Measurements from ENCODE around the gene HTATIP2.
"Not testable (repeated sequence)": the region's sequence is repeated elsewhere in the genome, so short reads cannot be mapped to it uniquely, and the experiment has no call there.

The HTATIP2 gene

DNA sequence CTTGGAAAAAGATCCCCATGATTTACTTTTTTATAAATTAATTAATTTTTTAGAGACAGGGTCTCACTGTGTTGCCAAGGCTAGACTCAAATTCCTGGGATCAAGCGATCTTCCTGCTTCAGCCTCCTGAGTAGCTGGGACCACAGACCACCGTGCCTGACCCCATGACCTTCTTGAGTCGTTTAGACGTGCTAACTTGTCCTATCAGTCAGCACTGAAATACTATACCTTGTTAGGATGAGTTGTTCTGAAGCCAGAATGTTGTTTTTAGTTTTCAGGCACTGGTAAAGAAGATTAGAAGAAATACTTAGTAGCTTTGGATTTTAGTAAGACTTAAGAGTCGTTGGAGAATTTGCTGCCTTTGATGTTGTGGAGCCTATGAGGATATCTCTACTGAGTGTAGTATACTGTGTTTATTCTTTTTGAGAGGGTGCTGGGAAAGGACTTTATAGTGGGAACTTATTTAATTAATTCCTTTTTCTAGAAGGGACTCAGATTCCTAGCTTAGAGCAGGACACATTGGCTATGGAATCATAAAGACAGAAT, 8.6 kb downstream of the HTATIP2 start:
- no peak for DNase-seq

DNA sequence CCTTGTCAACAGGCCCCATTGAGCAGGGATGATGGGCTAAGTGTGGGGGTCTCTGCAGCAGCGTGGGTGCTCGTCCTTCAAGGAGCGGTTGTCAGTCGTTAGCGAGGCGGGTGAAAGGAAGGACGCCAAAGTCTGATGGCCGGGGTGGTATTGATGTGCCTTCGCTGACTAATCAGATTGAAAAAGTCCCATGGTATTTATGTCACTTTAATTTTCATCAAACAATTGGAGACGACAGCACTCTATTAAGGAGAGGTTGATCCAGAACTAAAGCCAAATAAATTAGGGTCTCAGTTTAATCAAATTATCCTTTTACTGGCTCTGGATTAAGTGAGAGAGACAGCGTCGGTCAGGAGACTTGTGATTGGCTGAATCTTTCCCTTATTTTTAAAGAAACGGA, 9.6 kb downstream of the HTATIP2 start:
- no peak for DNase-seq

DNA sequence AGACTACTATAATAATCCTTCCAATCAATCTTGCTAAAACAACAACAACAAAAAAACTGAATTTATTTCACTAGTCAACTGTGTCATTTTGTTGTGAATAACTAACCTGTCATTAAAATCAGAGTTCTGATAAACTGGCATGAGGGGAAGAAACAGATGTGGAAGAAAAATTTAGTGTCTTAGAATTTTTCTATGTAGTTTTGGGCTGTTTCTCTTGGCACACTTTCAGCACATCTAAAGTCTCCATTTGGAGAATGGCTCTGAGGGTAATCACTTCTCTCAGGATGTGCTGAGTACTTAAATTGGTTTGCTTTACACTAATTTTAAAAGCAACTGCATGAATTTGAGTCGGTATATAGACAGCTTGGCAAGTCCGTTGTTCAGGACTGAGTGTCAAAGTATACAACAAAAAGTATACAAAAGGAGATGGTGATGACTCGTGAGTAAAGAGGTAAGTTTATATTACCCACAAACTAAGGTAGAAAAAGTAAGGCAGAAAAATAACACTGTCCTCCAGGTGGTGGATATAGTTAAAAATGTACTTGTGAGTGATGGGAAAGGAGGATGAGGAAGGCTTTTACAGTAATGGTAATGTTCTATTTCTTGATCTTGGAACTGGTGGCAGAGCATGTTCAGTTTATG, 10.2 kb downstream of the HTATIP2 start:
- no peak for DNase-seq

DNA sequence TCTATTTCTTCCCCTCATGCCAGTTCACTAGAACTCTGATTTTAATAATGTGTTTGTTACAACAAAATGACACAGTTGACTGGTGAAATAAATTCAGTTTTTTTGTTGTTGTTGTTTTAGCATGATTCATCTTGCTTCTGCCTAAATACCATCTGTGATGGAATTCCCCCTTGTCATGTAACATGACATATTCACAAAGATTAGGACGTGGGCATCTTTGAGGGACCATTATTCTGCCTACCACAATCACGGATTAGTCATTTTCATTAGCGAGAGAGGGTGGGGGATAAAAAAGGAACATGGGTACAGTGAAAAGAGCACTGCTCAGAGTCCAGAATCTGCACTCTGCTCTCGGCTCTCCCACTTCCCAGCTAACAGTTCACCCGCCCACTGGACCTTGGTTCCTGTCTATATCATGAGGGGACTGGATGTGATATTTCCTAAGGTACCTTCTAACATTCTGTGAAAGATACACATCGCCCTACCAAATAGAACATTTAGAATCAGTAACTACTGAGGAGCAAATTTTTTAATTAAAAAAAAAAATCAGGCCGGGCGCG, 11.3 kb downstream of the HTATIP2 start:
- no peak for DNase-seq

DNA sequence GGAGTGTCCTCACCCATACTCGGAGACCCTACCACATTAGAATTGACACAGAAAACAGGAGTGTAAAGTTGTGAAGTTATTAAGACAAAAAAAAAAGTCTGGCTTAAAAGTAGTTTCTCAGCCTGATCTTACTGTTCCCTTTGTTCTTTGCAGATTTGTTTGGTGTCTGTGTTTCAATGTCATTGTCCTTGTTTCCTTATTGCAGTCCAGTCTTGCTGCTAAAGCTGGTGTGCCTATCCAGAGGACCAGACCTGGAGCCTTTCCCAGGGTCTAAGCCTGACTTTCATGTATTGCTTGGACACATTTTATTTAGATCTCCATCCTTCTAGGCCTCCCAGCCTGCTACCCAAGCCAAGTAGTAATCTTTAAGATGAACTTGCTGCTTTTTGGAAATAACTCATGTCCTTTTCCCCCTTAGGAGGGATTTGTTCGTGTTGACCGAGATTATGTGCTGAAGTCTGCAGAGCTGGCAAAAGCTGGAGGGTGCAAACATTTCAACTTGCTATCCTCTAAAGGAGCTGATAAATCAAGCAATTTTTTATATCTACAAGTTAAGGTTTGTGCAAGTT, 12.7 kb downstream of the HTATIP2 start:
- DNase-seq, result no peak

DNA sequence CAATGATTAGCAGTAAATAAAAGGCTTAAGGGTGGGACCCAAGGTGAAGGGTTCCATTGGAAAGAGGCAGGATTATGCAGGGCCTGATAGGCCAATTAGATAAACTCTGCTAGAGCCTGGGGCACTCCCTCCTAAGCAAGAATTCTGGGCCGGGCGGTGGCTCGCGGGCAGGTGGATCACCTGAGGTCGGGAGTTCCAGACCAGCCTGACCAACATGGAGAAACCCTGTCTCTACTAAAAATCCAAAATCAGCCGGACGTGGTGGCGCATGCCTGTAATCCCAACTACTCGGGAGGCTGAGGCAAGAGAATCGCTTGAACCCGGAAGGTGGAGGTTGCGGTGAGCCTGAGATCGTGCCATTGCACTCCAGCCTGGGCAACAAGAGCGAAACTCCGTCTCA, 22.5 kb downstream of the HTATIP2 start:
- not testable (repeated sequence) for DNase-seq

DNA sequence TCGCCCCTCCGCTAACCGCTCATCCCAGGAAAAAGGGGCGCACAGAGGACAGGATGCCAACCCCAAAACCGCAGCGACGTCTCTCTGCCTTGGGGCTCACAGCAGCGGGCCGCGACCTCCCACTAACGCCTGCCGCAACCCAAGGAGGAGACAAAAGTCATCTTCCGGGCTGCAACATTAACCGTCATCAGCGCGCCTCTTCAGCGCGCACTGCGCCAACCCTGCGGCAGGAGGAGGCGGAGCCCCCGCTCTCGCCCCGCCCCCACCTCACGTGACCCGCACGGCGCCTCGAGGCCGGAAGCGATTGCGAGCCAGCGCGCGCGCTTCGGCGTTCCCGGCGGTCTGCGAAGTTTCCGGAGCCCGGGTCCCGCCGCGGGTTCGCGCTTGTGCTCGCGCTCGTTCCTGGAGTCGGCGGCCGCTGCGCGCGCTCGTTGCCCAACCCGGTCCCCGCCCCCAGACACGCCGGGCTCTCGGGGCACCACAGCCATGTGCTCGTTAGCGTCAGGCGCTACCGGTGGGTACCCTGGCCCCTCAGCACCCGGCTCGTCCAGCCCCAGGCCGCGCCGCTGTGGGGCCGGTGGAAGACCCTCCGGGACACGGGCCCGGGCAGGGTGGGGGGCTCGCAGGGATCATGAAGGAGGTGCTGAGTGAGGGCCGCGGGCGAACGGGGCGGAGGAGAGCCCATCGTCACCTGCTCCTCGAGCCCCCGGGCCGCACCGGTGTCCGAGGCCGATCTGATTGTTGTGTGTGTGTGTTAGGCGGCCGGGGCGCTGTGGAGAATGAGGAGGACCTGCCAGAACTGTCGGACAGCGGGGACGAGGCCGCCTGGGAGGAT, 24.0 kb downstream of the HTATIP2 start, which contains the start of gene PRMT3:
PRMT3 (plus strand) TSS at position 456 of the 835 bp plus-strand sequence; CDS start at position 487, 31 bp downstream.
- DNase-seq, result peak; percentile 62

DNA sequence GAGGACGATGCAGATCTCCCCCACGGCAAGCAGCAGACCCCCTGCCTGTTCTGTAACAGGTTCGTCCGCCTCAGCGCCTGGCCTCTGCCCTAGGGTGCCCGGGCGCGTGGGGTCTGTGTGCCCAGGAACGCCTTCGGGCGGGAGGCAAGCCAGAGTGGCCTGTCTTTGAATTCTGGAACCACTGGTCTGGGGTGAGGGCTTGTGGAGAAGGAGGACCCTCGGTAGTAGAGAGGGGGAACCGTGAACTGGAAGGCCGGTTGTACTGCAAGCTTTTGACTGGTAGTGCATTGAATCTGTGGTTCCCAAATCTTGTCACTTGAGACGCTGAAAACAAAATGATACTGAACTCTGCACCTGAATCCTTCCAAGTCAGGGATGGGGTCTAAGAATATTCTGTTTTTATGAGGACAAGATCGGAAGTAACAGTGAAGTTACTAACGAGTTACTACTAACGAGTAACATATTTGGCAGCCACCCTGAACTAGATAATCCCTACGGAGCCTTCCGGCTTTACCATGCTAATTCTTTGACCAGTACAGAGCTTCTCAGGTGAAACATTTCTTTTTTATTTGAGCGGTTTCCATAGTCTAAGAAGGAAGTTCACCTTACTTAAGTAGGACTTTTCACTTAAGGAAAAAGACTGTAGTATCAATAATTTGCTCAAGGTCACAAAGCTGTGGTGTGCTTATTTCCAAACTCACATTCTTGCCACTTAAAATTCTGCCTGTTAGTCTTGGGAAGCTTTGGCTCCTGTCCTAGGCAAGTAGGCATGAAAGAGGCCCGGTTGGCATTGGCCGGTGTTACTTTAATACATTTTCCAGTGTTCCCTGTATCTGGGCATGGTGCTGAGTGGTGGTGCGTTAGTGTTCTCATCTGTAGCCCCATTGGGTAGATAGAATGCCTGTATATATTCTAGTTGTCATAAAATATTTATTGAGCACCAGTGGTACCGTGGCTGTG, 24.9 kb downstream of the HTATIP2 start:
- DNase-seq, result no peak

DNA sequence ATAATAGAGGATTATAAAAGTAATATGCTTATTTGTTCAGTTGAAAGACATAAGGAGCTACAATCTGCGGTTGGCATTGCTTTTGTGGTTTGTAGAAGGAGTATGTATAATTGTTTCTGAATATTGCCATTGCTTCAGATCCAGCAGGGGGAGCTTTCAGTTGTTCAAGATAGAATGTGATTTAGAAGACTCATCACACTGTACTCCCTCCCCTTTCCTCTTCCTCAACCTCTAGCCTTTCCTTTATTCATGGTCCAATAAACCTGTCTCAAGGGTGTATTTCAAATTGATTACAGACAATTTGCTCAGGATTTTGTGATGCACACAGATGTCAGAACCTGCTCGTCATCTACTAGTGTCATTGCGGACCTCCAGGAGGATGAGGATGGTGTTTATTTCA, 33.8 kb downstream of the HTATIP2 start:
- DNase-seq, result peak; percentile 12

DNA sequence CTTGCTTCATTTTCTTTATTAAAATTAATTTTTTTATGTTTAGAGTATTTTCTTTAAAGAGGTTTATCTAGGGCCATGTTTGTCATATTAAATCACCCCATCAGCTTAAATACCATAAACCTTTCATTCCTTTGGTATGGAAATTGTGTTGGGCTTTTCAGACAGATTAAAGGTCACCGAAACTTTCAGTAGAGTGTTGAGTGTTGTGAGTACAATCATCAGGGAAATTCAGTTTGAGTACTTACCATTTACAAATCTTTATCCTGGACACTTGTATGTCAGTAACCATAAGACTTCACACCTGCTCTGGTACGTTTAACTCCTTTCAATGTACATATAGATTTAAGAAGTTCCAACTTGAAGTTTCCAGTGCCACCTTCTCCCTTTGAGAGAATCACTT, 36.0 kb downstream of the HTATIP2 start:
- no peak for DNase-seq

DNA sequence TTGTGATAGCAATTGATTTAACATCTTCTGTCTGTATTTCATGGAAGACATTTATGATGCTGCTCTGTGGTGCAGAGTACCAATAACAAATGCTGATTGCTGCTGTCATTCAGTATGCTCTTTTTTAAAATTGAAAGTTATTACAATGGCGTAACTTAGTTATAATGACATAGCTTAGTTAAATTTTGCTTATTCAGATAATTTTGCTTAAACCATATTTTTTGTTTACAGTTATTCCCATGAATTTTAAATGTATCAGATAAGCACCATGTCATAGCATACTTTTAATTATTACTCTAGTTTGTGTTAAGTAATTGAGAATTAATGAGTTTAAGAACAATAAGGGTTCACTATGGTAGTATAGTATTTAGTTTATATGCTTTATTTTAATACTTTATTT, 39.5 kb downstream of the HTATIP2 start:
- DNase-seq, result no peak

DNA sequence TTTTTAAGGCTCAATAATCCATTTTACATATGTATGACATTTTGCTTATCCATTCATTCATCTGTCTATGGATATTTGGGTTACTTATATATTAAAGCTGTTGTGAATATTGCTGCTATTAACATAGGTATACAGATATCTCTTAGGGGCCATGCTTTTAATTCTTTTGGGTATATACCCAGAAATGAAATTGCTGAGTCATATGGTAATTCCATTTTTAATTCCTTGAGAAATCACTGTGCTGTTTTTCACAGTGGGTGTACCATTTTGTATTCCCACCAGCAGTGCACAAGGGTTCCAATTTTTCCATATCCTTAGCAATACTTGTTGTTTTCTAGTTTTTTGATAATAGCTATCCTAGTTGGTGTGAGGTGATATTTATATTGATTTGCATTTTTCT, 43.0 kb downstream of the HTATIP2 start:
- no peak for DNase-seq

DNA sequence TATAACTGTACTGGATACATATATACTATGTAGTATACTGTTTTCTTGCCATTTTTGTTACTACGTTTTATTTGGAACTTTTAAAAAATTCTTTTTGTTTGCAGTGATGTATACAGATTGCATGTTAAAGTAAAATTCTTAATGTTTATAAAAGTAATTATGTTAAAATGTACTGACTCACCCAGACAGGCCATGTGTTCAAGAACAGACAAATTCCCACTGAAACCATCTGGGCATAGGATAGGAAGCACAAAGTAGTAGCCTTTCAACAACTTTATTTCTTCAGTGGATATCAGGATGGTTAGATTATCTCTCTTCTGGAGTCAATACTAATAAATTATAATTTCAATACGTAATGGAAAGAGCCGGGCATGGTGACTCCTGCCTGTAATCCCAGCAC, 43.8 kb downstream of the HTATIP2 start:
- no peak for DNase-seq

DNA sequence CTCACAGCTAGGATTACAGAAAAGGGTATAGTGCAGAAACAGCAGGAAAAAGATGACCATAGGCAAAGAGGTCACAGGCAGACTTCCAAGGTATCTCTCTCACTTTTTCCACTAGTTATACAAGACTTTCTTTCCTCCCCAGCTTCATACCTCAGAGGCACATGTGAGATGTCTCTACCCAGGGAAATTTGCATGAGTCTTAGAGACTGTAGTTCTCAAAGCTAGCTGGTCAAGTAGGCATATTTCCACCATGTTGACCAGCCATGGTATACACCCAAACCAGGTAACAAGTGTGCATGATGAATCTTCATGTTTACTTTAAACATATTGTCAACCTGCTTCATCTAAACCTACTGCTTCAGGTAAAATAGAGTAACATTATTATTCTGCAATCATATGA, 51.9 kb downstream of the HTATIP2 start:
- no peak for DNase-seq

DNA sequence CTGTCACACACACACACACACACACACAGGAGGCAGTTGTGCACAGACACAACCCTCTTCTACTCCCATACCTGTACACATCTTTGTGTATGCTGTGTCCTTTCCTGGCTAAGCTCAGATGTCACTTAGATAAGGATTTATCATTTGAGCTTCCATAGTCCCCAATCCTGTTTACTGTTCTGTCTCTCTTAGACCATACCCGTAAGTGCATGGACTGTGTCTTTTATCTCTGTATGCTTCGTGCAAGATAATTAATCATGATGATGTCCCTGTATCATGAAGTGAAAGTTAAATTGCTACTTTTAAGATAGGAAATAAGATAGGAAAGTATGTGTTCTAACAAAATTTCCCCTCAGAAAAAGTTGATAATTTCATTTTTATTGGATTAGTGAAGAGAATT, 54.3 kb downstream of the HTATIP2 start:
- DNase-seq, result no peak

DNA sequence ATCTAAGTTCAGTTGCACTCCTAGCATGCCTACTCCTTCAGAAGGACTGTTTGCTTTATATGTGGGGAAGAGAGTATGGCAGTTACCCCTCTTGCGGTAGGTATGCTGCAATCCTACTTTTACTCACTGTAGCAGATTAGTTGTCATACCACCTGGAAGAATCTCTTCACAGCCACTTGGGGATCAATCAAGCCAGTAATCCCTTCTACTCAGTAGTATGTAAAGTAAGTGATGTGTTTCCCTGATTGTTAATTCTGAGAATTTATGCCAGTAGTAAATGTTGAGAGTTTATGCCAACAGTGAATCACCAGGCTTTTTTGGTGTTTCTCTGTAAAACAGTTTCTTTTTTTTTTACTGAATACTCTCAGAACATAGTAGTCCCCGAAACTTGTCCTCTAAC, 58.4 kb downstream of the HTATIP2 start:
- DNase-seq, result peak; percentile 11

DNA sequence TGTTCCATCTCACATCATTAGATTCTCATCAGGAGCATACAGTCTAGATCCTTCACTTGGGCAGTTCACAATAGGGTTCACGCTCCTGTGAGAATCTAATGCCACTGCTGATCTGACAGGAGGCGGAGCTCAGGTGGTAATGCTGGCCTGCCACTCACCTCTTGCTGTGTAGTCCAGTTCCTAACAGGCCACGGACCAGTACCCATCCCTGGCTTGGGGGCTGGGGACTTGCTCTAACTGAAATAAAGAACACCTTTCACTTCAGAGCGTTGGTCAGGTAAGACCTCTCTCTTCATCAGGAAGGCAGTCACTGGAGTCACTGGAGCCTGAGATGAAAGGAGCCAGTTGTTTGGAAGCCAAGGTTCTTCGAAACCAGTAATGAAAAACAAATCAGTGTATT, 65.7 kb downstream of the HTATIP2 start:
- no peak for DNase-seq

Measured in NCI-H524 treated with DMSO at 0.1 percent for 48 hours (cell line).